CD4-positive, alpha-beta T cell treated with Interleukin-10 for 1 hour (primary cell): ENCODE measurements around the gene SOX5.

Experiments used
- DNase-seq: peaks from one replicate; pipeline ENCODE4 v3.0.0-alpha.2; 2020

The SOX5 gene

DNA sequence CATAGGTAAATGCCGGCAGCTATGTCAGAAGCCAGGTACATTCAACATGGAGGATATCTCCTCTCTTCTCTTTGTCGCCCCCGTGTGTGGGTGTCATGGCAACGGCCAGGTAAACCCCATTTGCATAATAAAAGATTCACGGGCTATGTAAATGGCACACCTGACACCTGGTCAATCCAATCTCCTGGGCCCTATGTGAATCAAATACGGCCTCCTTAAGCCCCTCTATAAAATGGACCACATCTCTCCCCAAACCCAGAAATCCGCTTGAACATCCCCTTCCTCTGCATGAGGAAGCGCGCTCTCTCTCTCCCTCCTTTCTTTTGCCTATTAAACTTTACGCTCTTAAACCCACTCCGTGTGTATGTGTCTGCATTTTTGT is 363.7 kb downstream of the SOX5 start:
- no peak for DNase-seq

GRCh38 chr12:23585156-23585781 is 364.2 kb downstream of the SOX5 start:
- no peak for DNase-seq

- DNase-seq = no peak
These were observed 367.6 kb downstream of the SOX5 start for GRCh38 chr12:23581913-23582312.

GRCh38 chr12:23579257-23579656 is 370.2 kb downstream of the SOX5 start:
- DNase-seq = no peak

- DNase-seq = no peak
These were observed 373.1 kb downstream of the SOX5 start for GRCh38 chr12:23576372-23576771.

DNA sequence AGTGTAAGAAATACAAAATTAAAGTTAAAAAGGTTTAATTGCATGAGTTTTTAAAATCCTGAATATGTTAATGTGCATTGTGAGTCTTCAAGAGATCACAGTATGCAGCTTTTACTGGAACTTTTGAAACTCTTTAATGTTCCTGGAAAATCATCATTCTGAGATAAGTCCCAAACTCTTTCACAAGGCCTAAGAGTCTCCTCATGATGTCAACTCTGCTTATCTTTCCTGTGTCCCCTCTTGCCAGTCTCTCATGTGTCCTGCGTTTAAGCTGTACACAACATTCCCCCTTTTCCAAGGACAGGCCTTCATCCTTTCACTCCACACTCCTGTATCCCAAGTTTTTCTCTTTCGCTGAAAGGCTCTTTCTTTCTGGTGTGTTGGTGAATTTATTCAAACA is 380.1 kb downstream of the SOX5 start:
- DNase-seq = no peak

- DNase-seq = no peak
These were observed 383.3 kb downstream of the SOX5 start for GRCh38 chr12:23566133-23566532.

- no peak for DNase-seq
These were observed 384.9 kb downstream of the SOX5 start for GRCh38 chr12:23564451-23565152.

DNA sequence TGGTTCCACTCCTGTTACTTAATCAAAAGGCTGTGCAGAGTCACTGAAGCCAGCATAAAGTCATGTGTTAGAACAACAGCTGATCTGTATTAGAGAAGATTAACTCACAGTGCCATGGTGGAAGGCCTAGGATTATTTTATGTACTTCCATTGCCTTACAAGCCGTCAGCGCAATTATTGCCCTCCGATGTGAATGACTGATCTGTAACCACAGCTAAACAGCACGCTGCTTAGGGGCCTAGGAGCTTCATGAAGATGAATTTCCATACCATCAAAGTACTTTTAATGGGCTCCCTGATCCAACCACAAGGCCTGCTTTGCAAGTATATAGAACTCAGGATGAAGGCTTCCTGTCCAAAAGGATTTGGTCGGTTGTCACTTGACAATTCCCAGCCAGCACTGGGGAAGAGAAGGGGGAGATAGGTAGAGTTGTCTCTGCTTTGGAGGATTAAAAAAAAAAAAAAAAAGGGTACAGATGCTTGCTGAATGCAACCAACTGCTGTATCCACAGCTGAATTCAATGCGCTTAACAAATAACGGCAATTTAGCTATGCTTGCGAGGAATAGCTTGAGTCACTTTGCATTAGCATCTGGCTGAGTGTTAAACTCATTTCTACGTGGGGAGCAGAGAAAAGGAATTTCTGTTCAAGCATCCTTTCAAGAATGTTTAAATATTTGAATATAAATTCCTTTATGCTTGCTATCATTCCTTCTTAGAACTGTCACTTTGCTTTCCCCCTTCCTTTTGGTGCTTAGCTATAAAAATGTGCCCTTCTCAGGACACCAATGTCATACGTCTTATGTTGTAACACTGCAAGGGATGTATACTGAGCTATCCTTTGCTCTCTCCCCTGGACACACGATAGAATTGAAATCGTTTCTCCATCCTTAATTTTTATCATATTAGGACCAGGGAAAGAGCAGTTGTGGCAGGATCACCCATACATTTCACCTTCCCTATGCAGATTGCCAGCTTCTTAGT is 387.8 kb downstream of the SOX5 start:
- no peak for DNase-seq

DNA sequence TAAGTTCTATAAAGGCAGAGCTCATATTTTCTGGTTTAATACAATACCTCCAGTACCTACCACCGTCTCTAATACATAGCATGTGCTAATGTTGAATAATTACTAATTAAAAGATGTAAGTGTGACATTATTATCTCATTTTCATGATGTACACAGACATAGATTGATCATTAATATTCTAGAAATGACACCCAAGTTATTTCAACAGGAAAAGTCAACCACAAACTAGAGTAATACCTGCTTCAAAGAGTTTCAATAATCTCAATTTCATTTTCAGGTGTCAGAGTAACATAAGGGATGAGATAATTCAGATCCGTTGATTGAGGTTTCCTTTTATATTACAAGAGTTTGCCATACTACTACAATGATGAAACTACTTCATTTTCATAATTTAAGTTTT is 388.9 kb downstream of the SOX5 start:
- no peak for DNase-seq

- no peak for DNase-seq
These were observed 390.2 kb downstream of the SOX5 start for GRCh38 chr12:23559268-23559753.

GRCh38 chr12:23556661-23557060 is 392.8 kb downstream of the SOX5 start:
- no peak for DNase-seq

- DNase-seq = no peak
These were observed 393.7 kb downstream of the SOX5 start for GRCh38 chr12:23555825-23556207.

- no peak for DNase-seq
These were observed 394.2 kb downstream of the SOX5 start for GRCh38 chr12:23555180-23555824.

- DNase-seq = no peak
These were observed 397.1 kb downstream of the SOX5 start for GRCh38 chr12:23552417-23552816.

DNA sequence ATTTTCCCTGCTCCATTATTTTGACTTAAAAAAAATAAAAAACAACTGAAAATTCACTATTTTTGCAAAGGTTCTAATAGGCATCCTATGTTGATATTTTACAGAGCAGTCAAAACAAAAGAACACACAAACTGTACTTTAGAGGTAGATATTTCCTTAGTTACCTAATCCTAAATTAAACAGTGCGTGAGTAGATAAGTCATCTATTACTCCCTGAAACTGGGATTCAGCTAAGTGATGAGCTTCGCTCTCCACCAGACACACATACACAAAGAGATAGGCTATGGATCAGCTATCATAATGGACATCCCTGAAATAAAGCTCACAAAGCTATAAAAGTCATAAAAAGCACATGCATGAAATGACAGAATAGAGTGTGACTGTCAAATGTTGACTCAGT is 398.7 kb downstream of the SOX5 start:
- no peak for DNase-seq

- DNase-seq = no peak
These were observed 400.7 kb downstream of the SOX5 start for GRCh38 chr12:23548742-23549141.

GRCh38 chr12:23546756-23547155 is 402.7 kb downstream of the SOX5 start:
- no peak for DNase-seq

GRCh38 chr12:23543767-23544166 is 405.7 kb downstream of the SOX5 start:
- no peak for DNase-seq

- no peak for DNase-seq
These were observed 407.3 kb downstream of the SOX5 start for GRCh38 chr12:23542187-23542586.

DNA sequence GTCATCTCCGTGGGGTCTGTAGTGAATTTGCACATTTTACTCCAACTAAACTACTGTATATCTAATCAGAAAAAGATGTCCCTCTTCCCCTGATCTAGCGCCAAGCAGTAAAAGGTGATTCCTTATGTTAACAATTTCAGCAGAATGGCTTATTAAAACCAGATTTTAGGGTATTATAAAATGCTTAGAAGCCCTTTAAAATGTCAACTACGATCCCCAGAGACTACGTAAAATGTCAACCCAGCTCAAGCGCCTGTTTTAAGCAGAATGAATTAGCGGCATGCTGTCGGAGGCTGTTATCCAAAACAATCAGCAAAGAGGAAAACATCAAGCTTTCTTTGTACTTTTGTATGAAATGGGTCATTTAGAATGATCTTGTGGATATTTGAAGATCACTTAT is 408.9 kb downstream of the SOX5 start:
- no peak for DNase-seq

- DNase-seq = no peak
These were observed 413.2 kb downstream of the SOX5 start for GRCh38 chr12:23536293-23536692.

GRCh38 chr12:23535441-23535840 is 414.0 kb downstream of the SOX5 start:
- DNase-seq = no peak
